NAMALWA (cell line): Measurements from ENCODE around the gene ARHGAP12.
"Not testable (repeated sequence)": the region's sequence is repeated elsewhere in the genome, so short reads cannot be mapped to it uniquely, and the experiment has no call there.

Experiments used
- DNase-seq: peaks from one replicate; pipeline ENCODE4 v3.0.0-alpha.2; 2015; ENCODE audit warnings: low spot score

ARHGAP12 gene

DNA sequence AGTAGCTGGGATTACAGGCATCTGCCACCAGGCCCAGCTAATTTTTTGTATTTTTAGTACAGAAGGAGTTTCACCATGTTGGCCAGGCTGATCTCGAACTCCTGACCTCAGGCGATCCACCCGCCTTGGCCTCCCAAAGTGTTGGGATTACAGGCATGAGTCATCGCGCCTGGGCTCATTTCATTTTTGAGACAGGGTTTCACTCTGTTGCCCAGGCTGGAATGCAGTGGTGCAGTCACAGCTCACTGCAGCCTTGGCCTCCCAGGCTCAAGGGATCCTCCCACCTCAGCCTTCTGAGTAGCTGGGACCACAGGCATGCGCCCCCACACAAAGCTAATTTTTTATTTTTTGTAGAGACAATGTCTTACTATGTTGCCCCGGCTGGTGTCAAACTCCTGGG is 159.7 kb downstream of the ARHGAP12 start:
- DNase-seq, result not testable (repeated sequence)

DNA sequence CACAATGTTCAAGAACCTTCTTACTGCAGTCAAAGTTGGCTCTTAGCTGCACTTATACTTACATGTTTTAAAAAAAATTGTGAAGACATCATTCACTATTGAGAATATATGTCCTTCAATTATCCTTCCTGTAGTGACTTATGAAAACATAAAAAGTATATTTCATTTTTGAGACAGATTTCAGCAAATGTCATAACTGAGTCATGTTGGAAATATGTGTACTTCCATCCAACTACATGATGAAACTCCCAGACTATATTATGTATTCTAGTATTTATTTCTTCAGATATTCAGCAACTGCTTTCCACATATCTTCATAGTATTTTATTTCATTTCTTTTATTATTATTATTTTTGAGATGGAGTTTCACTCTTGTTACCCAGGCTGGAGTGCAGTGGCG is 160.2 kb downstream of the ARHGAP12 start:
- DNase-seq, result no peak

DNA sequence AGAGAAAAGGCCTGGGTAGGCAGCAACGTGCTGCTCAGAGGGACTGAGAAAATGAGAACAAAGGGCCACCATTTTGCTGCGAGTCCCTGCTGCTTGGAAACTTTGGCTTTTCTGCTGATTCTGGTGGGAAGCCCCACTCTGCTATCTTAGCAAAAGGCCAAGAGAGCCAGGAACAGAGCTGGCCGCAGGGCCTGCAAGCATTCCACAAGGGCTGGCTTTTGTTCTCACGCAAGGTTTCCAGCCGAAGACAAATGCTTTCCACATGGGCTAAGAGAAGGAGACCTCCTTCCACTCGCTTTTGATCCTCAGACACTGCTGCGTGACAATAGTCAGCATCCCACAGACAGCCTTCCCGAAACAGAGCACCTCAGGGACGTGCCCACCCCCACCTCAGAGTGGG is 163.1 kb downstream of the ARHGAP12 start:
- DNase-seq, result no peak

DNA sequence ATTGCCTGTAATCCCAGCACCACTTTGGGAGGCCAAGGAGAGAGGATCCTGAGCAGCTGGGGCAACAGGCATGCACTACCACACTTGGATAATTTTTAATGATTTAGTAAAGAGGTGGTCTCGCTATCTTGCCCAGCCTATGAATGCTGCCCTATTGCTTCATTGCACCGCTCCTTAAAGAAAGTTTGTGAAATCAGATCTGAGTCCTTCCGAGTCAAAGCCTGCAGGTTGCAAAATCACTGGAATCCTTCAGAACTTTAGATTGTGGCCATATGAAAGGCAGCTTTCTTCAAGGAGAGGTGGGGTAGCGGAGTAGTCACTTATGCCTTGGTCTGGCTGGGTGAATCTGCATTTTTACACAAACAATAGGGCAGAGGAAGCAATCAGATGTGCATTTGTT is 166.3 kb downstream of the ARHGAP12 start:
- no peak for DNase-seq

DNA sequence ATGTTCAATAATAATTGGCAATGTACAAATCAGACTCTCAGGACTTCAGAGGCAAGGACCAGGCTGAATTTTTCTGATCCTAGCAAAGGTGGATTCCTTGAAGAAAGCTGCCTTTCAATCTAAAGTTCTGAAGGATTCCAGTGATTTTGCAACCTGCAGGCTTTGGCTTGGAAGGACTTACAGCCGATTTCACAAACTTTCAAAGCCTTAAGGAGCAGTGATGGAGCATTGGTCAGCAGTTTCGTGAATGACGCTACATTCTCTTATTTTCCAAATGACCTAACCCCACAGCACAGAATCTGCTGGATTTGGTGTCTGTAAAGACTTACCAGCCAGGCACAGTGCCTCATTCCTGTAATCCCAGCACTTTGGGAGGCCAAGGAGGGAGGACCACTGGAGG is 167.5 kb downstream of the ARHGAP12 start:
- DNase-seq, result no peak

DNA sequence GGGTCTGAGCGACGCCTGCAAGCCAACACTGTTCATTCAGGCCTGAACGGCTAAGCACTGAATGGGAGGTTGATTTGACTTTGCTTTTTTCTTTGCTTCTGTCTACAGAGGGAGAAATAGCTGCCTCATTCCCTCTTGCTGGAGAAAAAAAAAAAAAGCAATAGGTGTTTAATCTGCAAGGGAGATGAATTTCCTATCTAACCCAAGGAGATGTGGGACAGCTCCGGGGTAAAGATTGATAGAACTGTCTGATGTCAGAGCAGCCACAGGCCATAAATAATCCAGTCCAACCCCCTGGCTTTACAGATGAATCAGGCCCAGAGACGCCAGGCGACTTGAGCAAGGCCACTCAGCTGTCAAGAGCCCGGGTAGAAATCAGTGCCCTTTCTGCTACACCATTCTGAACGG is 168.0 kb downstream of the ARHGAP12 start:
- DNase-seq, result peak; percentile 11

DNA sequence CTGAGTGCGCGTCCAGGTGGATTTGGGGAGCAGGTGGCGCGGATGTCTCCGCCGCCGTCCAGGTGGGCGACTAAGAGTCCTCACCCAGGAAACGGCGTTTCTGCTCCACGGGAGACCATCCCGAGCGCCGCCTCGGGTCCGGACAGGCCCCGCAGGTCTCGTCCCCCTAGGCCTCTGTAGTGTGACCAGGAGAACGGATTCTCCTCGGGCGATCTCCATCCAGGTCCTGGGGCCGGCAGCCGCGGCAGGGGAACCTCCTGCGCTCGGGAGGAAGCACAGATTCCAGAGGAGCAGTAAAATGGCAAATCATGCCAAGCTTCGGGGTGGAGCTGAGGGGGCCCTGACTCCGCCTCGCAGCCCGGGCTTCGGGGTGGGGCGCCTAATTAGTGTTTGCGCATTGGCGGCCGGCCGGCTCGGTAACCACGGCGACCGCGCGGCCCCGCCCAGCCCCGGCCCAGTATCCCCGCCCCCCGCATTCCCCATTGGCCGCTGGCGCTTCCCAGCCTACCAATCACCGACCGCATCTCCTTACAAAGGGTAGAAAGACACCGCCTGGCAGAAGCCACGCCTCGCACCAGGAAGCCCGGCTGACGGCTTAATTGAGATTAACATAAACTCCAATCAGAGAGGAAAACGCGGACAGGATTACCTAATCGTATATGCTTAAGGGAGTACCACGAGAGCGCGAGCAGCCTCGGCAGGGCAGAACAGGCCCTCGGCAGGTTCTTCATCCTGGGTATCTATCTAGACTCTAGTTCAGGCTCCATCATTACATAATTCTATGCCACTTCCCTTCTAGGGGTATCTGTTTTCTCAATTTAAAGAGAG is 168.6 kb downstream of the ARHGAP12 start:
- DNase-seq, result peak; percentile 98

DNA sequence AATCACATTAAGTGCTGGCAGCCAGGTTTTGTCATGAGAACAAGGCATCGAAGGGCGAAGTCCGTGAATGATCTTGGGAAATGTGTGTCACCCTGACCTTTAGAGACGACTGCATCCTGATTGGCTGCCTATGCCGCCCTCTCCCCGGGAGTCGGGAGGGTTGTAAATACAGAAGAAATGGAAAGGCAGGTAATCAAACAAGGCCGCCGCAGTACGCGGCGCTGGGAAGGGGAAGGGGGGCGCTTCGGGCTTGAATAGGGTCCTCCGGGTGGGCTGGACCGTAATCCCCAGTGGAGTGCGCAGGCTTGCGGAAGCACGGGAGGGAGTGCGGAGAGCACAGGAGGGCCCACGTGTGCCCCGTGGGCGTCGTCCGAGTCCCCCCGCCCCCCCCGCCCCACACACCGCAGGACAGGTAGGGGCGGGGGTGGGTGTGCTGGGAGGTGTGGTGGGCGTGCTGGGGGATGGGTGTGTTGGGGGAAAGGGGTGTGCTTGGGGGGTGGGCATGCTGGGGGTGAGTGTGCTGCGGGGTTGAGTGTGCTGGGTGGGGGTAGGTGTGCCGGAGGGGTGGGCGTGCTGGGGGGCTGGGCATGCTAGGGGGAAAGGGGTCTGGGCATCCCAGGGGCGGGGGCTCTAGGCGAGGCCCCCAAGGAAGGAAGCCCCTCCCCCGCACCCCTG is 169.4 kb downstream of the ARHGAP12 start:
- no peak for DNase-seq

DNA sequence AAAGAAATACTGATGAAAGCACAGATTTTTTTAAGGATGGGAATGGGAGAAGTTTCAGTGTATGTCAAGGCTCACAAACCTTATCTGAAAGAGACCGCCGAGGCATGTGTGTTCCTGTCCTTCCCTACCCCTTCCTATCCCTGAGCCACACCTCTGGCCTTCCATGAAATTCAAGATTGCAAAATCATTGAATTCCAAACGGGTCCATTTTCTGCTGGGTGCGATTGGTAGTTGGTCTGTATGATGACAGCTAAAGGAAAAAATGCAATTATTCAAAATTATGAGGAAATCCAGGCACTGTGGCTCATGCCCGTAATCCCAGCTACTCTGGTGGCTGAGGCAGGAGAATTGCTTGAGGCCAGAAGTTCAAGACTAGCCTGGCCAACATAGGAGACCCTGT is 170.1 kb downstream of the ARHGAP12 start:
- no peak for DNase-seq

DNA sequence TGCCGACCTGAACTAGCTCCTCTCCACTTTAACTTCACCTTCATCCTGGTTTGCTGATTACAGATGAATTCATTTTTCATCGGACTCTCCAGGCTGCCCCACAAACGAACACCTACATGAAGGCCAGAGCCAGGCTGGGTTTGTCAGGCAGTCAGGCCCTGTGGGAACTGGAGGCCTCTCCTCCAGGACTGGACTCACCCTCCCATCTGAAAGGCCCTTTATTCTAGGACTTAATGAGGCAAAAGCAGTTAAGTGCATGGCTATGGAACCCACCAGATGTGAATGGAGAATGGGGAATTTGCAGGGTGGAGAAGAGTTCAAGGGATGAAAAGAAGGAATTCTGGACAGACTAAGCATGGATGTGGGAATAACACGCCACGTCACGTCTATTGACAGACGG is 170.8 kb downstream of the ARHGAP12 start:
- no peak for DNase-seq

DNA sequence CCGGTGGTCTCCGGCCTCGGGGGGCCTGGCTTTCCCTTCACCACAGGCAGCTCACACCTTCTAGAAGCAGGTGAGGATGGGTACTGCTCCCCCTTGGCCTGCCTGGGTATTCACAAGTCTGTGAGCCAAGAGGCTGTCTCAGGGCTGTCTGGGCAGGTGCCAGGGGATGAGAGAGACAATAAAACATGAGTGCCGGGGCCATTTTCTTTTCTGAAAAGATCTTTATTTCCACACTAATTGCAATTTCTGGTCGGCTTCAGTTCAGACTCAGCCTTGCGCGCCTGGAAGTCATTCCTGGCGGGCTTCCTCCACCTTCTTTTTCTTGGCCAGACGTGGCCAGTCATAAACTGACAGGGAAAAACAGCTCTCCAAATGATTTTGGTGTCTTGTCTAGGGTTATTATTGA is 171.2 kb downstream of the ARHGAP12 start:
- no peak for DNase-seq

DNA sequence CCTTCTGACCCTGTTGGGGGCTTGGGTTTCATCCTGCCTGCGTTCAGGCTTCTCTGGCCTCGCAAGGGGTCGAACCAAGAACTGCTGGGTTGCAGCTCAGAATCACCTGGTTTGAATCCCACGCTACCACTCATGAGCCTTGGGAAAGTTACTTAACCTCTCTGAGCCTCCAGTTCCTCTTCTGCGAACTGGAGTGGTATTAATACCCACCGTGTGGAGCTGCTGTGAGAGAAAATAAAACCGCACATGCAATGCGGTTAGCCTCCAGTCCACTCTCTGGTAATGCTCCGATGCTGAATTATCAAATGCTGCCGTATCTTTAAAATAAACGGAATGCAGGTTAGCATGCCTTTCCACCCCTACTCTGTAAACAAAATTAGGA is 171.9 kb downstream of the ARHGAP12 start:
- no peak for DNase-seq

DNA sequence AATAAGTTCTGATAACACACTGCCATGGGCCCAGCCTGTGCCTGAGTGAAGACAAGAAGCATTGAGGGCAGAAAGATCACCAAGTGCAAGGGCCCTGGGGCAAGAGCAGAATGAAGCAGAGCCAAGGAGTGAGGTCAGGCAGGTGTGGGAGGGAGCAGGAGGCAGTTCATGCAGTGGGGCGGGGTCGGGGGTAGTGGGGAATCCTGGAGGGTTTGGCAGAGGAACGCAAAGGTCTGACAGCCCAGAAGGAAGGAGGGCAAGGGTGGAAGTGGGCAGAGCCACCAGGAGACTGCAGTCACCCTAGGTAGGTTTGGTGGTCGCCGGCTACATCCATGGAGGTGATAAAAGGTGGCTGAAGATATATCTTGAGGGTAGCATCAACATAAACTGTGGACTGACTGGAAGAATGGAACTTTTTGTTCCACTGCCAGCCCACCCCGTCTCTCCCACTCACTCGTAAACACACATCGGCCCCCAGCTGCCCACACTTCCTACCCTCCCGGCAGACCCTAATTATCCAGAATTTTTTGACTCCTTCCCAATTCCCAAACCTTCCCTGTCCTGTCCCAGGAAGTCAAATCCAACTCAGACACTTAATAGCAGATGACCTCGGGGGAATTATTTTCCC is 172.4 kb downstream of the ARHGAP12 start:
- DNase-seq, result no peak
